Measurements from ENCODE around the gene CABP1. TPM values are rescaled to one million over a fixed set of nuclear protein-coding genes. Genes with fewer than 3 reads are reported as not detected.

The CABP1 gene
- total RNA-seq, 4 donors from 2014 or later: 0.81 to 3.0 (median 1.2) TPM

GRCh38 chr12:120677765-120678473, 37.5 kb downstream of the CABP1 start:
- no peaks in the 10 kb centered on the region for H3K4me1 ChIP-seq

GRCh38 chr12:120678572-120678971, 38.1 kb downstream of the CABP1 start:
- Histone ChIP-seq H3K27ac (peak overlapping the region in 1 of 4 donors; percentile 15), H3K27me3 (peaks cover 7% of the 10 kb centered on the region), H3K4me1 (no peaks in the 10 kb centered on the region), H3K9me3 (no peaks in the 10 kb centered on the region), H3K4me3 (no peak overlapping the region), H3K36me3 (no peaks in the 10 kb centered on the region)
- no peak for ATAC-seq
- TF ChIP-seq EP300 (IDR thresholded peaks at IDR 0.05): no peak
- no peak for TF ChIP-seq POLR2AphosphoS5 (IDR thresholded peaks at IDR 0.05)
- TF ChIP-seq POLR2A (IDR thresholded peaks at IDR 0.05): no peak
- no peak for TF ChIP-seq CTCF (IDR thresholded peaks at IDR 0.05)
- 82 to 93% methylated on average over 2 to 3 of the region's 8 CpGs for WGBS, 2 donors (ENCODE audit: low coverage in 1 of 2)

More at GRCh38 chr12:120677765-120678473, 37.5 kb downstream of the CABP1 start:
- no peak for TF ChIP-seq POLR2A (IDR thresholded peaks at IDR 0.05)
- H3K27me3 ChIP-seq: peaks cover 7% of the 10 kb centered on the region
- H3K9me3 ChIP-seq: no peaks in the 10 kb centered on the region
- H3K4me3 ChIP-seq: no peak overlapping the region
- WGBS, 2 donors (ENCODE audit: low coverage in 1 of 2): 73 to 90% methylated on average over 2 to 7 of the region's 7 CpGs
- H3K36me3 ChIP-seq: no peaks in the 10 kb centered on the region
- H3K27ac ChIP-seq: peak overlapping the region in 2 of 4 donors; percentile 23 to 38
- peak; percentile 48 for ATAC-seq

GRCh38 chr12:120680165-120680738, 39.8 kb downstream of the CABP1 start:
- H3K4me1 ChIP-seq: no peaks in the 10 kb centered on the region
- no peak for ATAC-seq
- no peaks in the 10 kb centered on the region for H3K36me3 ChIP-seq
- H3K9me3 ChIP-seq: no peaks in the 10 kb centered on the region
- H3K4me3 ChIP-seq: no peak overlapping the region
- H3K27me3 ChIP-seq: peaks cover 7% of the 10 kb centered on the region
- H3K27ac ChIP-seq: no peak overlapping the region
- TF ChIP-seq EP300 (IDR thresholded peaks at IDR 0.05) (no peak), CTCF (IDR thresholded peaks at IDR 0.05) (no peak), POLR2AphosphoS5 (IDR thresholded peaks at IDR 0.05) (no peak)
- WGBS, 2 donors (ENCODE audit: low coverage in 1 of 2): 40 to 44% methylated on average over 2 to 5 of the region's 5 CpGs

DNA sequence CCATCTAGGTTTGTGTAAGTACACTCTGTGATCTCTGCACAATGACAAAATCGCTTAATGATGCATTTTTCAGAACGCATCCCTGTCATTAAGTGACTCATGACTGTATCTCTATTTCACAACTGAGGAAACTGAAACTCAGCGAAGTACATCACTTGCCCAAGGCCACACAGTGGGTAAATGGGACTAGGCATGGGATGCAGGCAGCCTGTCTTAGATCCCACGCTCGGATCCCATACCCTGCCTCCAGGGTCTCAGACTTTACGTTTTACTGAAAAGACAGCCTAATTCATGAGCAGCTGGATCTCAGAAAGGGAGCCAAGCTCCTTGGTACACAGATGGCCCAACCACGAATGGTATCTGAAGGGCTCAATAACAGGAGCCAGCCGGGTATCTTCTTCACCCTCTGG, 44.1 kb downstream of the CABP1 start:
- Histone ChIP-seq H3K27me3 (no peaks in the 10 kb centered on the region), H3K36me3 (no peaks in the 10 kb centered on the region), H3K4me1 (peaks cover 0 to 28% (median 15%) of the 10 kb centered on the region in 3 donors), H3K27ac (no peak overlapping the region), H3K9me3 (no peaks in the 10 kb centered on the region), H3K4me3 (no peak overlapping the region)
- TF ChIP-seq POLR2AphosphoS5 (IDR thresholded peaks at IDR 0.05): no peak
- no peak for TF ChIP-seq POLR2A (IDR thresholded peaks at IDR 0.05)
- no peak for TF ChIP-seq EP300 (IDR thresholded peaks at IDR 0.05)
- no peak for TF ChIP-seq CTCF (IDR thresholded peaks at IDR 0.05)
- 62 to 77% methylated on average over 5 of the region's 8 CpGs for WGBS, 2 donors (ENCODE audit: low coverage in 1 of 2)
- no peak for ATAC-seq

- Histone ChIP-seq H3K9me3 (no peaks in the 10 kb centered on the region), H3K36me3 (no peaks in the 10 kb centered on the region), H3K4me1 (peaks cover 0 to 38% (median 16%) of the 10 kb centered on the region in 3 donors), H3K27me3 (no peaks in the 10 kb centered on the region), H3K4me3 (no peak overlapping the region), H3K27ac (peak overlapping the region in 2 of 4 donors; percentile 94)
- no peak for ATAC-seq
- WGBS, 2 donors (ENCODE audit: low coverage in 1 of 2): 61 to 82% methylated on average over 3 of the region's 3 CpGs
- no peak for TF ChIP-seq EP300 (IDR thresholded peaks at IDR 0.05)
- no peak for TF ChIP-seq CTCF (IDR thresholded peaks at IDR 0.05)
- no peak for TF ChIP-seq POLR2A (IDR thresholded peaks at IDR 0.05)
- TF ChIP-seq POLR2AphosphoS5 (IDR thresholded peaks at IDR 0.05): no peak
Observed at GRCh38 chr12:120685522-120685921, 45.1 kb downstream of the CABP1 start.
